ENCODE measurements around the gene ASCC2.

The ASCC2 gene

DNA sequence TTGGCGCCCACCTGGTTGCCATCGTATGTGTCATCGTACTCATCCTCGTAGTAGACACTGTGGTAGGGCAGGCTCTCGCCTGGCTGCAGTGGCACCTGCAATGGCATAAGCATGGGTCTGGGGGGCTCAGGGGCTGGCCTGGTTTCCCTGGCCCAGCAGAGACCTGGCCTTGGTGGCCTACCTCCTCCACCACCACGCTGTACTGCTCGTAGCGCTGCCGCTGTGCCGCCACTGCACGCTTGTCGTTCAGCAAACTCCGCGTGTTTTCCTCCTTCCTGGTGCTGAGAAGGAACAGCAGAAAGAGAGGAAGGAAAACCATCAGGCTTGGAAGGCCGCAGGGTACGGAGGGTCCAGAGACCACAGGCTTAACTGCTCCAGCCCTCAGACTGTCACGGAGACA lies 44.7 kb downstream of the ASCC2 start:
- no peak for DNase-seq (ENCODE audit: low read depth)
- H3K4me3 ChIP-seq (replicated peaks; ENCODE audit: low read depth, low read length): no peak overlapping the region
- no peak for TF ChIP-seq CTCF (IDR thresholded peaks at IDR 0.05; ENCODE audit: low read length, missing control alignments)

- TF ChIP-seq CTCF (IDR thresholded peaks at IDR 0.05; ENCODE audit: low read length, missing control alignments): no peak
- DNase-seq (ENCODE audit: low read depth): no peak
- no peak overlapping the region for H3K4me3 ChIP-seq (replicated peaks; ENCODE audit: low read depth, low read length)
These were observed 48.0 kb downstream of the ASCC2 start for GRCh38 chr22:29790061-29790460.

DNA sequence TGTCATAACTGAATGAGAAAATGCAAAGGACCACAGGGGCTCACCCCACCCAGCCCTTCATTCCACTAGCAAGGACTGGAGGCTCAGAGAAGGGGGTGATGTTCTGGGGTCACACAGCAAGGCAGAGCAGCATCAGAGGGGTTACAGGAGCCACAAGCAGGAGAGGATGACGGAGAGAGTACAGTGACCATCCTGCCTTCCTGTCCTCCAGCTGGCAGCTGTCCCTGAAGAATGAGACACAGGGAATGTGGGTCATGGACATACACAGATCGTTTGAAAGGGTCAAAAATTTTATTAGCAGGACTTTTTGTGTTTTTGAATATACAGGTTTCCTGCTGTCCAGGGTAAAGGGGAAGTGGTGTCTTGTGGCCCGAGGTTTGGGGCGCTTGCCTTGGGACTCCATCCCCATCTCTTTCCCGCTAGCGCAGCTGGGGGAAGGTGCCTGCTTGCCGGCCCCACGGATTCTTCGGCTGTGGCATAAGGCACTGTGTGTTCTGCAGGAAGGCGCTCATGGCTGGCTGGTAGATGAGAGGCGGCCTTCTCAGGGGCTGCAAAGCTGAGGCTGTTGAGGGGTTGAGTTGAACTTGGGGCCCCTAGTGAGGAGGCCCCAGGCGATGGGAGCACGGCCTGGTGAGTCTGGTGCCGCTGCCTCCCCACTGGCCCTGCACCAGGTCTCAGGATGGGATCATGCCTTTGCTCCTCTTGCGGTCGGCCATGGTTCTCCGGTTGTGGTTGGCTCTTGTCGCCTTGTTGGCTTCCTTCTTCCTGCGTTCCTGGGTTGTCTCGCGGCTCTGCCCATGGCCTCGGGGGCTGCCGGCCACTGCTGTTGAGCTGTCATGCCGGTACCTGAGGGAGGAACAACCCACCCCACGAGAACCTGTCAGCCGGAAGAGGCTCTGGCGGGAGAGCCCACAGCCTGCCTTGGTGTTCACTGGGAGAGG lies 49.5 kb downstream of the ASCC2 start:
- H3K4me3 ChIP-seq (replicated peaks; ENCODE audit: low read depth, low read length): no peak overlapping the region
- no peak for TF ChIP-seq CTCF (IDR thresholded peaks at IDR 0.05; ENCODE audit: low read length, missing control alignments)
- no peak for DNase-seq (ENCODE audit: low read depth)

- no peak overlapping the region for H3K4me3 ChIP-seq (replicated peaks; ENCODE audit: low read depth, low read length)
- no peak for TF ChIP-seq CTCF (IDR thresholded peaks at IDR 0.05; ENCODE audit: low read length, missing control alignments)
- DNase-seq (ENCODE audit: low read depth): no peak
These were observed 50.6 kb downstream of the ASCC2 start for GRCh38 chr22:29787371-29787980.

DNA sequence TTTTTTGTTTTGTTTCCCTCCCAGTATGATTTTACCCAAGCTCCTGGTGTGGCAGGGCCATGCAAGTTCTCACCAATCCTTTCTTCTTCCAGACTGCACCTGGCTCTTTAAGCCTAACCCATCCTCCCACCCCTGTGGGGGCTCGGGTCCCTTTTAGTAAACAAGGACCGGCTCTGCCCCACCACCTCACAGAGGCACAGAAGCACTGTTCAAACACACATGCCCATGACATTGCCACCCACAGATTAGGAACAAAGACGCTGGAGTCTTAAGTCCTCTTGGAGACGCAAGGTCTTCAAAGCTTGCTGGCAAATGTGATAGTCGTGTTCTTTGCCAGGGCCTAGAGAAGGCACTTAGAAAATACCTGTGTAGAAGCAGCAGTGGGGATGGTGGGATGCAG lies 52.0 kb downstream of the ASCC2 start:
- DNase-seq (ENCODE audit: low read depth): no peak
- TF ChIP-seq CTCF (IDR thresholded peaks at IDR 0.05; ENCODE audit: low read length, missing control alignments): no peak

GRCh38 chr22:29784451-29785361 lies 53.4 kb downstream of the ASCC2 start:
- peak; percentile 48 for DNase-seq (ENCODE audit: low read depth)
- H3K4me3 ChIP-seq (replicated peaks; ENCODE audit: low read depth, low read length): no peak overlapping the region
- TF ChIP-seq CTCF (IDR thresholded peaks at IDR 0.05; ENCODE audit: low read length, missing control alignments): no peak

More for the DNA sequence above, 52.0 kb downstream of the ASCC2 start:
- H3K4me3 ChIP-seq (replicated peaks; ENCODE audit: low read depth, low read length): no peak overlapping the region

Measured in fibroblast of pulmonary artery (primary cell).